SH-SY5Y (cell line): Measurements from ENCODE around the gene POLR1H.

Experiments
- GATA2 ChIP-seq: IDR thresholded peaks from 2 replicates; pipeline ENCODE4 v1.6.1; 2011; ENCODE audit warnings: mild to moderate bottlenecking, low read depth, low read length
- GATA3 ChIP-seq: IDR thresholded peaks from 2 replicates; pipeline ENCODE4 v1.6.1; 2011; ENCODE audit warnings: low read depth, mild to moderate bottlenecking, low read length, moderate library complexity

DNA sequence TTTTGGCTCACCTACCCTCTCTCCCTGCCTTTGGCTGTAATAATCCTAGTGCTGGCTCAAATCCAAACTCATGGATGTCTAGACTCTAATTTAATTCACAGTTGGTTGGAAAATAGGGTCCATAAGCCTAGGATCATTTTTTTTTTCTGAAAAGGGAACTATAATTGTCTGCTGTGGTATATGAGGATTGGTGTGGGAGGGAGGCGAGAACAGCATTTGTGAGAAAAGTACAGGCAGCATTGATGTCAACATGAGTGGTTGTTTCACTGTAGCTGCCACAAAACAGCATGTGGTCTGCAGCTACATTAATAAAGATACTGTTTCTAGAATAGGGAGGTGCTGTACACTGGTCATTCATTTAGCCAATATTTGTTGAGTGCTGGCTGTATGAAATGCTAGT, 18.6 kb upstream of the POLR1H start:
- TF ChIP-seq GATA2: no peak
- no peak for TF ChIP-seq GATA3
